HUES48 (cell line): ENCODE results near the gene COL28A1.
"Not testable (repeated sequence)": the region's sequence is repeated elsewhere in the genome, so short reads cannot be mapped to it uniquely, and the experiment has no call there.

Source experiments
- H3K27ac ChIP-seq: one replicate; pipeline ENCODE4 v1.7.0; 2013; ENCODE audit warnings: low read depth, low read length, inconsistent platforms
- H3K27me3 ChIP-seq: 2 replicates; pipeline ENCODE4 v1.6.1; 2013; ENCODE audit warnings: mild to moderate bottlenecking, low read length; ENCODE audit not compliant: control insufficient read depth, insufficient read depth
- H3K36me3 ChIP-seq: 2 replicates; pipeline ENCODE4 v1.6.1; 2013; ENCODE audit warnings: low read length; ENCODE audit not compliant: control insufficient read depth, insufficient read depth
- H3K4me1 ChIP-seq: 2 replicates; pipeline ENCODE4 v1.6.1; 2013; ENCODE audit warnings: mild to moderate bottlenecking, low read length; ENCODE audit not compliant: control insufficient read depth, insufficient read depth
- H3K4me3 ChIP-seq: 2 replicates; pipeline ENCODE4 v1.5.1; 2013; ENCODE audit warnings: mild to moderate bottlenecking, low read depth, low read length
- H3K9ac ChIP-seq: 2 replicates; pipeline ENCODE4 v1.6.1; 2013; ENCODE audit warnings: mild to moderate bottlenecking, low read depth, low read length, moderate library complexity
- H3K9me3 ChIP-seq: 2 replicates; pipeline ENCODE4 v1.6.1; 2013; ENCODE audit warnings: low read length; ENCODE audit not compliant: control insufficient read depth, insufficient read depth

Gene COL28A1

DNA sequence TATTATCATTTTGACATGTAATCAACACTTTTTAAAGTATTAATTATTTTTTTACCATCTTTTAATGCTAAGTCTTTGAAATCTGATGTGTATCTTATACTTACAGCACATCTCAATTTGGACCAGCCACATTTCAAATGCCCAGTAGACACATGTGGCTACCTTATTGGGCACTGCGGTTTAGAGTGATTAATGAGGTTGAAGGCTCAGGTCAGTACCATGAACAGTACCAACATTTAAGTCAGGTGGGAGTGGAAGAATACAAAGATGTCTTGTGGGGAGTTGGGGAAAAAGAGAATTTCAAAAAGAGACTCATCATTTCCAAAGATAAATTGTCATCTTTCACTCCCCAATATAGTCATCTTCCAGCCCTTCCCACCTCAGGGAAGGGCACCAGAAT is 40.5 kb downstream of the COL28A1 start:
- Histone ChIP-seq H3K27ac (no peak overlapping the region), H3K27me3 (no peaks in the 10 kb centered on the region), H3K4me3 (no peak overlapping the region), H3K36me3 (no peaks in the 10 kb centered on the region), H3K9ac (no peak overlapping the region), H3K4me1 (no peaks in the 10 kb centered on the region), H3K9me3 (no peaks in the 10 kb centered on the region)

DNA sequence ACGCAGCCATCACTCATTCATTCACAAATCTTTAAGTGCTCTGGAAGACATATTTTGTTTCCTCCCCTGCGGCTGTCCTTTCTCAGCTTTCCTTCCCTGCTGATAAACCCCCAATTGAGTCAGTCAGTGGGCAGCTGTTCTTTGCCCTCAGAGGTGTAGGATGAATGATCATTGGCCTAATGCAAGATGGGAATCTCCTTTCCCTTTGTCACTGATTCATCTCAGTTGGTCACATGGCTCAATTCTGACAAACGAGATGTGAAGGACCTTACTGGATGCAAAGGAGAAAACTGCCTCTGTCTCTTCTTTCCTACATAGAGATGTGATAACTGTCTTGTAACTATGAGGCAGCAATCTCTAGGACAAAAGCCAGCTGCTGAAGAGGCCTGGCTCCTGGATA is 44.6 kb downstream of the COL28A1 start:
- Histone ChIP-seq H3K4me1 (no peaks in the 10 kb centered on the region), H3K9ac (no peak overlapping the region), H3K27ac (no peak overlapping the region), H3K4me3 (no peak overlapping the region), H3K27me3 (no peaks in the 10 kb centered on the region), H3K36me3 (no peaks in the 10 kb centered on the region), H3K9me3 (peaks cover 9% of the 10 kb centered on the region; the same call in 1 of the 2 replicates)

DNA sequence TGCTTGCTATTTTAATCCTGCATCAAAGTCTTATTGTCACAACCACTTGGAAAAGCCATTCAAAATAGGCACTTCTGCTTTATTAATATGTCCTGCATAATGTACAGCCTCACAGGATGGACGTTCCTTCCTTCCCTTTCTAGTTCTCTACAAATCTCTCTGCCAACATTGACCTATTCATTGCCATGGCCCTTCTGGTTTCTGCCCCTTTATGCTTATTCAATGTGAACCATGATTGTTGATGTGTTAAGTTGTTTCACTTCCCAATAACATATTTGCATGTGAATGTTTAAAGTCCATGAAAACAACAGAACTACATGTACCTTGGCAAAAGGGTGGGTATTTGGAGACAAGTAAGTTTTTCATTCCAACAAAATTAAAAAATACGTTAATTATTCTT is 45.7 kb downstream of the COL28A1 start:
- Histone ChIP-seq H3K27me3 (no peaks in the 10 kb centered on the region), H3K9me3 (peaks cover 9% of the 10 kb centered on the region; the same call in 1 of the 2 replicates), H3K4me1 (no peaks in the 10 kb centered on the region), H3K36me3 (no peaks in the 10 kb centered on the region), H3K4me3 (no peak overlapping the region), H3K9ac (no peak overlapping the region), H3K27ac (no peak overlapping the region)

DNA sequence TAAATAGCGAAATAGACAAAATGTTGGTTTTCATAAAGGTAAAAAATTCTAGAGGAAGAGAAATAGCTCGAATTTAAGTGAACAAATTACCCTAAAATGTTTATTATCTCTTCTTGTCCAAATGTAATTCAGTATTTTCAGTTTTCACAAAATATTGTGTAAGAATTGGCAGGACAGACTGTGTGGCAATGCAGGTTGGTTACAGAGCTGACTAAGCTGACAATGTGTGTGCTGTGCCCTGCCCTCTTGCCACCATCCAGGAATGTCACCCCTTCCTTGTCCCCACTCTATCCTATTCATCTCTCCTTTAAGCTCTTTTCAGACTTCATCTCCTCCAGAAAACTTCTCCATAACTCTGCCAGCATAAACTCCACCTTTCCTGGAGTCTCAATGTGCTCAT is 46.1 kb downstream of the COL28A1 start:
- Histone ChIP-seq H3K4me3 (no peak overlapping the region), H3K36me3 (no peaks in the 10 kb centered on the region), H3K4me1 (no peaks in the 10 kb centered on the region), H3K27ac (no peak overlapping the region), H3K9ac (no peak overlapping the region), H3K9me3 (peaks cover 9% of the 10 kb centered on the region; the same call in 1 of the 2 replicates), H3K27me3 (no peaks in the 10 kb centered on the region)

DNA sequence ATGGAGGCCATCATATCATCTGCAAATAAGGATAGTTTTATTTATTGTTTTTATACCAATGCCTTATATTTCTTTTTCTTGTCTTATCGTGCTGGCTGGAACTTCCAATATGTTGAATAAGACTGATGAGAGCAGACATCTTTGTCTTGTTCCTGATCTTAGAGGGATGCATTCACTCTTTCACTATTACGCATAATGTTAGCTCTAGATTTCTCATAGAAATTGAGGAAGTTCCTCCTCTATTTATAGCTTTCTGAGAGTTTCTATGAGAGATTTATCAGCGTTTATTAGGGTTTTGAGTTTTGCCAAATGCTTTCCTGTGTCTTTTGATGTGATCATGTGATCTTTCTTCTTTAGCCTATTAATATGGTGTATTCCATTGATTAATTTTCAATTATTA is 49.3 kb downstream of the COL28A1 start:
- Histone ChIP-seq H3K4me3 (no peak overlapping the region), H3K27ac (no peak overlapping the region), H3K4me1 (no peaks in the 10 kb centered on the region)

DNA sequence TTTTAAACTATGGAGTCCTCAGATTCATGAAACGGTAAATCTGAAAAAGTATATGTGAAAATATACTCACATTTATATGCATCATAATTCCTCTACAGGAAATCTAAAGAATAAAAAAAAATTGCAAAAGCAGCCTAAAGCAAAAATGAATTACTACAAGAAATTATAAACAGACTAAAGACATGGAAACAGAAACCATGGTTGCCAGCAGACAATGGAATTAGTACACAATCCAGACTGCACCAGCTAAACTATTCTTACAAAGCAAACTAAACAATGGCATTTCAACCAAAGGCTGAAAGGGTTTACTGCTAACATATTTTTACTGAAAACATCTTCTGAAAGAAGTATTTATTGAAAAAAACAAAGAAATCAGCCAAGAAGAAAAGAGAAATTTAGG is 51.6 kb downstream of the COL28A1 start:
- Histone ChIP-seq H3K9ac (no peak overlapping the region), H3K4me1 (no peaks in the 10 kb centered on the region), H3K27ac (no peak overlapping the region), H3K27me3 (no peaks in the 10 kb centered on the region), H3K36me3 (no peaks in the 10 kb centered on the region), H3K4me3 (no peak overlapping the region), H3K9me3 (peaks cover 12% of the 10 kb centered on the region)

More for the DNA sequence above, 49.3 kb downstream of the COL28A1 start:
- H3K9me3 ChIP-seq, result peaks cover 12% of the 10 kb centered on the region
- H3K9ac ChIP-seq, result no peak overlapping the region
- H3K27me3 ChIP-seq, result no peaks in the 10 kb centered on the region
- no peaks in the 10 kb centered on the region for H3K36me3 ChIP-seq

DNA sequence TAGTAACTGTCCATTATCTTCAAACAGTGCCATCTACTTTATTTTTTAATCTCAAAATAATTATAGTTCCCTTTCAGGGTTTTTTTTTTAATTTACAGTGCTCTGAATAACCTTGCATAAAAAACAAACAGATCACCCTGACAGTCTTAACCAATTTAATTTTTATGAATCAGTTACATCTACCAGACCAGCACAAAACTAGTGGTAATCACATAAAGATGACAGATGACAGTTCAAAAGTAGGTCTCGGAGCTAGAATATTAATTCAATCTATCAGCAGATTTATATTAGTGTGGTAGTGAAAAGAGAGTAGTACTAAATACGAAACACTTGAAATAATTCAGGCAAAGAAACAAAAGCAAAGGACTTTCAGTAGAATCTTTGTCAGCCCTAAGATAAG is 53.9 kb downstream of the COL28A1 start:
- H3K27ac ChIP-seq, result no peak overlapping the region
- no peak overlapping the region for H3K4me3 ChIP-seq
- no peak overlapping the region for H3K9ac ChIP-seq
- no peaks in the 10 kb centered on the region for H3K36me3 ChIP-seq
- H3K9me3 ChIP-seq, result peaks cover 8% of the 10 kb centered on the region; the same call in 1 of the 2 replicates
- H3K27me3 ChIP-seq, result no peaks in the 10 kb centered on the region
- no peaks in the 10 kb centered on the region for H3K4me1 ChIP-seq

DNA sequence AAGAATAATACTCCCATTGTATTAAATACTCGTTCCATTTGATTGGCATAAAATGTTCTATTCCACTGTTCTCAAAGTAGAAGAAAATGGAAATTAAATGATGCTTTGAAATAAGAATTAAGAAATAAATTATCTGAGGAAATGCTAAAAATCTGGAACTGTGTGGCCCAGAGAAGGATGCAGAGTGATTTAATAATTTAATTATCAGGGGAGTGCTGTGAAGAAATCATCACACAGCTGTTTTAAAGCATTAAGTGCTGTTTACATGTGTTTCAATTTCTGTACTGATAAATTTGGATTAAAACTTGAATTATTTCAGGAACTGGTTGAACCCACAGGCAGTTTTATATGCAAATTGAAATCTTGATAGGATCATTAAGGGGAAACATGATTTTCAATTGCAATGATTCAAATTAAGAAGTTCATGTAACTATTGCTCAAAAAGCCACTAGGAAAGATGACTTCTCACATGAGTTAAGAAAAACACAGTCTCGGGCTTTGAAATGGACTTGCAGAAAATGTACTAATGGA is 56.3 kb downstream of the COL28A1 start:
- Histone ChIP-seq H3K9me3 (peaks cover 3% of the 10 kb centered on the region; the same call in 1 of the 2 replicates), H3K9ac (no peak overlapping the region), H3K27me3 (no peaks in the 10 kb centered on the region), H3K4me3 (no peak overlapping the region), H3K27ac (no peak overlapping the region), H3K36me3 (no peaks in the 10 kb centered on the region), H3K4me1 (no peaks in the 10 kb centered on the region)

DNA sequence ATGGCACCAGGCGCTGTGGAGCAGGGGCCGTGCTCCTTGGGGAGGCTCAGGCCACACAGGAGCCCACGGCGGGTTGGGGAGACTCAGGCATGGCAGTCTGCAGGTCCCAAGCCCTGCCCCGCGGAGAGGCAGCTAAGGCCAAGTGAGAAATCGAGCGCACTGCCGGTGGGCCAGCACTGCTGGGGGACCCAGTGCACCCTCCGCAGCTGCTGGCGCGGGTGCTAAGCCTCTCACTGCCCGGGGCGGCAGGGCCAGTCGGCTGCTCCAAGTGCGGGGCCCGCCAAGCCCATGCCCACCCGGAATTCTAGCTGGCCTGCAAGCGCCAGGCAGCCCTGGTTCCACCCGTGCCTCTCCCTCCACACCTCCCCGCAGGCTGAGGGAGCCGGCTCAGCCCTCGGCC is 57.1 kb downstream of the COL28A1 start:
- Histone ChIP-seq H3K27me3 (no peaks in the 10 kb centered on the region), H3K27ac (no peak overlapping the region), H3K9ac (no peak overlapping the region), H3K4me1 (no peaks in the 10 kb centered on the region), H3K9me3 (peaks cover 3% of the 10 kb centered on the region; the same call in 1 of the 2 replicates), H3K36me3 (no peaks in the 10 kb centered on the region), H3K4me3 (no peak overlapping the region)

DNA sequence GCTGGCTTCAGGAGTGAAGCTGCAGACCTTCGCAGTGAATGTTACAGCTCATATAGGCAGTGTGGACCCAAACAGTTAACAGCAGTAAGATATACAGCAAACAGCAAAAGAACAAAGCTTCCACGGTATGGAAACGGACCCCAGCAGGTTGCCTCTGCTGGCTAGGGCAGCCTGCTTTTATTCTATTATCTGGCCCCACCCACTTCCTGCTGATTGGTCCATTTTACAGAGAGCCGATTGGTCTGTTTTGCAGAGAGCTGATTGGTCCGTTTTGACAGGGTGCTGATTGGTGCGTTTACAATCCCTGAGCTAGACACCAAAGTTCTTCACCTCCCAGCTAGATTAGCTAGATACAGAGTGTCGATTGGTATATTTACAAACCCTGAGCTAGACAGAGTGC is 58.0 kb downstream of the COL28A1 start:
- not testable (repeated sequence) for H3K36me3 ChIP-seq, H3K9me3 ChIP-seq, H3K27me3 ChIP-seq, H3K4me1 ChIP-seq, H3K27ac ChIP-seq, H3K4me3 ChIP-seq, H3K9ac ChIP-seq

DNA sequence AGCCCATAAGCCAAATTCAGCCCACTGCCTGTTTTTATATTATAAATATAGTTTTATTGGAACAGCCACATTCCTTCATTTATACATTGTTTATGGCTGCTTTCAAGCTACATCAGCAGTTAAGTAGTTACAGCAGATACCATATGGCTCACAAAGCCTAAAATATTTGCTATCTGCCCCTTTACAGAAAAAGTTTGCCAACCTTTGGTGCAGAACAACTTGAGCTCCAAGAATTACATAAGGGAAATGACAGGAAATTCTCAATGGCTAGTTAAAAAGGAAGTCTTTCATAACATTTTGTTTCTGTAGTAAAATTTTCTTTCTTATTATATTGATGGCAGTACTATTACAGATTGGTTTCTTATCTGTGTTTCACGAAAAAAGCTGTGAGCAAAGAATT is 59.3 kb downstream of the COL28A1 start:
- H3K4me3 ChIP-seq, result no peak overlapping the region
- no peak overlapping the region for H3K27ac ChIP-seq
- no peak overlapping the region for H3K9ac ChIP-seq
- H3K27me3 ChIP-seq, result no peaks in the 10 kb centered on the region
- H3K36me3 ChIP-seq, result no peaks in the 10 kb centered on the region
- H3K9me3 ChIP-seq, result no peaks in the 10 kb centered on the region
- H3K4me1 ChIP-seq, result no peaks in the 10 kb centered on the region

DNA sequence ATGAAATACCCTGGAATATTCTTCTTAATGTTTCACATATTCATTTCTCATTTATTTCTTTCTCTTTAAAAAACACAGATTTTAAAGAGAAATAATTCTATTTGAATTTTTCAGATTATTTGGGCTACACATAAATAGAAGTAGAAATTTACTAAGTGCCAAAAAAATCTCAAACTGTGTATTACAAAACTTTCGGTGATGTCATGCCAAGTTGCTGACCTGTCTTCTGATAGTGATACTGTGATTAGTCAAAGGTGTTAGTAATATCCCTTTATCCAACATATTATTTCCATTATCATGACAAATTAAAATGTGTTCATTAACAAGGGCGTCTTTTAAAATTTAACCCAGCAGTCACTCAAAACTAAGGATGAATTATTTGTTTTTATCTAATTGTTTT is 60.1 kb downstream of the COL28A1 start:
- H3K36me3 ChIP-seq, result no peaks in the 10 kb centered on the region

More for the DNA sequence above, 60.1 kb downstream of the COL28A1 start:
- no peaks in the 10 kb centered on the region for H3K4me1 ChIP-seq
- no peaks in the 10 kb centered on the region for H3K27me3 ChIP-seq
- H3K27ac ChIP-seq, result no peak overlapping the region
- H3K9ac ChIP-seq, result no peak overlapping the region
- H3K4me3 ChIP-seq, result no peak overlapping the region
- H3K9me3 ChIP-seq, result no peaks in the 10 kb centered on the region
